SK-N-SH (cell line): ENCODE measurements around the gene SLITRK2. TPM values are rescaled to one million over a fixed set of nuclear protein-coding genes. Genes with fewer than 3 reads are reported as not detected.

Experiments used
- CTCF ChIA-PET: fragments of 300-600, 350-600 bp; formaldehyde crosslinking; extraction: SDS; loops from one replicate; lab custom pipeline; 2021; lab: Yijun Ruan, JAX
- POLR2A ChIA-PET: fragments of 350-600 bp; sonication (Branson Sonifier 250); formaldehyde crosslinking; extraction: SDS; loops from one replicate; lab custom pipeline; 2020; ENCODE audit warnings: antibody characterized with exemption, inconsistent platforms; lab: Yijun Ruan, JAX
- DNase-seq: peaks from one replicate; pipeline ENCODE4 v3.0.0; 2012
- H2AFZ ChIP-seq: fragments of 200-600 bp; sonication (generic); 2 replicates; pipeline ENCODE4 v1.8.1; 2016; ENCODE audit warnings: antibody characterized with exemption, mild to moderate bottlenecking, low read depth
- H3F3A ChIP-seq: fragments of 200-600 bp; sonication (generic); replicated peaks from 2 replicates; pipeline ENCODE3; 2016; ENCODE audit warnings: antibody characterized with exemption, mild to moderate bottlenecking; ENCODE audit not compliant: insufficient read depth
- H3K27ac ChIP-seq, 2 experiments: fragments of 200-500 bp in 1 of 2; fragments of 200-600 bp in 1 of 2; sonication (Bioruptor generic) in 1 of 2; sonication (generic), shearing (Covaris generic) in 1 of 2; 2 replicates each; pipeline versions ENCODE4 v1.5.1 to v1.6.1; 2014 to 2016; ENCODE audit warnings: low read depth in 2 of 2, inconsistent platforms in 1 of 2, low read length in 1 of 2, mild to moderate bottlenecking in 1 of 2, mixed read lengths in 1 of 2
- H3K27me3 ChIP-seq: fragments of 200-600 bp; sonication (generic), shearing (Covaris generic); 2 replicates; pipeline ENCODE4 v1.6.1; 2016; ENCODE audit warnings: mixed run types; ENCODE audit not compliant: insufficient read depth
- H3K36me3 ChIP-seq, 2 experiments: fragments of 200-500 bp in 1 of 2; fragments of 200-600 bp in 1 of 2; sonication (Bioruptor generic) in 1 of 2; sonication (generic) in 1 of 2; replicated peaks in 1 of 2; 2 replicates each; pipeline versions ENCODE3 to v1.5.1; 2014 to 2016; ENCODE audit warnings: low read length in 1 of 2, mild to moderate bottlenecking in 1 of 2; ENCODE audit not compliant: insufficient read depth in 2 of 2, control insufficient read depth in 1 of 2
- H3K4me1 ChIP-seq, 2 experiments: fragments of 200-500 bp in 1 of 2; fragments of 200-600 bp in 1 of 2; sonication (Bioruptor generic) in 1 of 2; sonication (generic), shearing (Covaris generic) in 1 of 2; 2 replicates each; pipeline versions ENCODE4 v1.5.1 to v1.6.1; 2014 to 2016; ENCODE audit warnings: low read depth in 1 of 2, low read length in 1 of 2, mixed run types in 1 of 2; ENCODE audit not compliant: insufficient read depth in 2 of 2, control insufficient read depth in 1 of 2
- H3K4me2 ChIP-seq: fragments of 200-600 bp; sonication (generic), shearing (Covaris generic); 2 replicates; pipeline ENCODE4 v1.6.1; 2017; ENCODE audit warnings: mixed run types
- H3K4me3 ChIP-seq, 2 experiments: fragments of 200-500 bp in 1 of 2; fragments of 200-600 bp in 1 of 2; sonication (Bioruptor generic) in 1 of 2; sonication (generic), shearing (Covaris generic) in 1 of 2; 2 replicates each; pipeline versions ENCODE4 v1.5.1 to v1.8.1; 2014 to 2016; ENCODE audit warnings: low read depth in 2 of 2, inconsistent platforms in 1 of 2, low read length in 1 of 2, mild to moderate bottlenecking in 1 of 2, mixed read lengths in 1 of 2, moderate library complexity in 1 of 2
- H3K79me2 ChIP-seq: fragments of 200-600 bp; sonication (generic); 2 replicates; pipeline ENCODE4 v1.8.1; 2017; ENCODE audit warnings: mild to moderate bottlenecking; ENCODE audit not compliant: insufficient read depth
- H3K9ac ChIP-seq: fragments of 200-600 bp; sonication (generic); 2 replicates; pipeline ENCODE4 v1.6.1; 2017; ENCODE audit warnings: mixed run types
- H3K9me2 ChIP-seq: fragments of 200-600 bp; sonication (generic); 2 replicates; pipeline ENCODE4 v1.6.1; 2017; ENCODE audit warnings: mixed run types
- H3K9me3 ChIP-seq: fragments of 200-600 bp; sonication (generic); 2 replicates; pipeline ENCODE4 v1.6.1; 2017; ENCODE audit warnings: mixed run types, mild to moderate bottlenecking, moderate library complexity
- H4K20me1 ChIP-seq: fragments of 200-600 bp; sonication (generic); 2 replicates; pipeline ENCODE4 v1.6.1; 2017; ENCODE audit warnings: mild to moderate bottlenecking, mixed run types; ENCODE audit not compliant: insufficient read depth
- CHD2 ChIP-seq: fragments of 150-350 bp; IDR thresholded peaks from 2 replicates; pipeline ENCODE4 v1.6.1; 2018; ENCODE audit warnings: low read length; ENCODE audit not compliant: partially characterized antibody
- EP300 ChIP-seq, 2 experiments: IDR thresholded peaks; 2 replicates each; pipeline versions ENCODE4 v1.4.0 to v1.6.1; 2012; ENCODE audit warnings: borderline replicate concordance in 1 of 2, low read depth in 1 of 2, low read length in 1 of 2
- EZH2phosphoT487 ChIP-seq: fragments of 200-600 bp; sonication (generic); IDR thresholded peaks from 2 replicates; pipeline ENCODE4 v1.6.1; 2017; ENCODE audit warnings: low read depth, mixed run types, mild to moderate bottlenecking, antibody characterized with exemption, moderate library complexity, borderline replicate concordance
- FOXJ3 ChIP-seq: sonication (generic); formaldehyde crosslinking; IDR thresholded peaks from 2 replicates; pipeline ENCODE4 v1.5.1; 2020; ENCODE audit warnings: mild to moderate bottlenecking, missing genetic modification reagents
- FOXM1 ChIP-seq: IDR thresholded peaks from 2 replicates; pipeline ENCODE4 v1.4.0; 2012; ENCODE audit warnings: low read depth, mild to moderate bottlenecking
- GABPA ChIP-seq: IDR thresholded peaks from 2 replicates; pipeline ENCODE4 v1.4.0; 2012; ENCODE audit warnings: low read depth, mild to moderate bottlenecking
- JUND ChIP-seq: IDR thresholded peaks from 2 replicates; pipeline ENCODE4 v1.4.0; 2012
- MXI1 ChIP-seq: IDR thresholded peaks from 2 replicates; pipeline ENCODE4 v1.6.1; 2012; ENCODE audit warnings: mild to moderate bottlenecking, low read depth, low read length, improper control_type of control experiment
- NFIC ChIP-seq: IDR thresholded peaks from 2 replicates; pipeline ENCODE4 v1.4.0; 2012; ENCODE audit warnings: borderline replicate concordance
- REST ChIP-seq: IDR thresholded peaks from 2 replicates; pipeline ENCODE4 v1.6.1; 2012; ENCODE audit warnings: mild to moderate bottlenecking, low read depth, low read length, moderate library complexity
- SIN3A ChIP-seq: IDR thresholded peaks from 2 replicates; pipeline ENCODE4 v1.6.1; 2012; ENCODE audit warnings: low read depth, mild to moderate bottlenecking, low read length, moderate library complexity, borderline replicate concordance
- WGBS: methylation state at CpG from one replicate; pipeline ENCODE4 v1.1.6; 2017; ENCODE audit warnings: low lambda C conversion rate; 5-methylcytosine and 5-hydroxymethylcytosine counted together
- polyA plus RNA-seq, 3 experiments: library from polyadenylated mRNA; depleted of rRNA; stranded (reverse); fragments of >200 nt; gene quantifications; 2 replicates each; pipeline ENCODE4 v1.2.3, GENCODE V29; 2012
- TF ChIP-seq, protein P1 (sequence below): IDR thresholded peaks from 2 replicates; pipeline ENCODE4 v1.4.0; 2012; ENCODE audit warnings: low read depth, borderline replicate concordance
- TF ChIP-seq, protein P2 (sequence below): IDR thresholded peaks from 2 replicates; pipeline ENCODE4; 2012

SLITRK2 gene
- polyA plus RNA-seq, 1 of the 3 experiments (the other 2 are of a cell fraction) = not detected

- no peaks in the 10 kb centered on the region for H3K4me1 ChIP-seq
- H3K9me2 ChIP-seq = no peaks in the 10 kb centered on the region
- H3K27me3 ChIP-seq = no peaks in the 10 kb centered on the region
- H3K9me3 ChIP-seq = no peaks in the 10 kb centered on the region
- H3K36me3 ChIP-seq = no peaks in the 10 kb centered on the region
- H3K9ac ChIP-seq = no peak overlapping the region
- no peak overlapping the region for H3K4me2 ChIP-seq
- no peak for DNase-seq
- H3K27ac ChIP-seq = no peak overlapping the region
- no peaks in the 10 kb centered on the region for H3K79me2 ChIP-seq
- WGBS = 5% methylated on average over 7 of the region's 7 CpGs
- H2AFZ ChIP-seq = no peak overlapping the region
- TF ChIP-seq FOXM1 = no peak
- no peak for TF ChIP-seq EZH2phosphoT487
- TF ChIP-seq, protein P1, sequence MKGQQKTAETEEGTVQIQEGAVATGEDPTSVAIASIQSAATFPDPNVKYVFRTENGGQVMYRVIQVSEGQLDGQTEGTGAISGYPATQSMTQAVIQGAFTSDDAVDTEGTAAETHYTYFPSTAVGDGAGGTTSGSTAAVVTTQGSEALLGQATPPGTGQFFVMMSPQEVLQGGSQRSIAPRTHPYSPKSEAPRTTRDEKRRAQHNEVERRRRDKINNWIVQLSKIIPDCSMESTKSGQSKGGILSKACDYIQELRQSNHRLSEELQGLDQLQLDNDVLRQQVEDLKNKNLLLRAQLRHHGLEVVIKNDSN = no peak
- no peak for TF ChIP-seq MXI1
- no peak for TF ChIP-seq NFIC
- TF ChIP-seq EP300 (IDR thresholded peaks at IDR 0.05; ENCODE audit: borderline replicate concordance in 1 of 2, low read depth in 1 of 2, low read length in 1 of 2) = no peak
- no peak for TF ChIP-seq FOXJ3 (CRISPR knock-in tag)
- no peak for TF ChIP-seq JUND
- TF ChIP-seq SIN3A = no peak
- no peak for TF ChIP-seq CHD2
- no peak for TF ChIP-seq GABPA
- TF ChIP-seq REST = no peak
- TF ChIP-seq, protein P2, sequence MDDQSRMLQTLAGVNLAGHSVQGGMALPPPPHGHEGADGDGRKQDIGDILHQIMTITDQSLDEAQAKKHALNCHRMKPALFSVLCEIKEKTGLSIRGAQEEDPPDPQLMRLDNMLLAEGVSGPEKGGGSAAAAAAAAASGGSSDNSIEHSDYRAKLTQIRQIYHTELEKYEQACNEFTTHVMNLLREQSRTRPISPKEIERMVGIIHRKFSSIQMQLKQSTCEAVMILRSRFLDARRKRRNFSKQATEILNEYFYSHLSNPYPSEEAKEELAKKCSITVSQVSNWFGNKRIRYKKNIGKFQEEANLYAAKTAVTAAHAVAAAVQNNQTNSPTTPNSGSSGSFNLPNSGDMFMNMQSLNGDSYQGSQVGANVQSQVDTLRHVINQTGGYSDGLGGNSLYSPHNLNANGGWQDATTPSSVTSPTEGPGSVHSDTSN = no peak
- TF ChIP-seq, all 33 proteins: peak for 0
- Histone ChIP-seq H3K4me3 (no peak overlapping the region), H3F3A (no peaks in the 10 kb centered on the region), H4K20me1 (no peaks in the 10 kb centered on the region)
- ChIA-PET POLR2A (no interaction called here), CTCF (no interaction called here)
Measured at GRCh38 chrX:145843146-145843904, 25.7 kb downstream of the SLITRK2 start.
